Adipose tissue (tissue), 3 donors: Measurements from ENCODE around the gene IFNAR1. TPM values are rescaled to one million over a fixed set of nuclear protein-coding genes. Genes with fewer than 3 reads are reported as not detected.
A peak's percentile ranks its signal among the peaks of the same experiment; 100 is the strongest.
"Not testable (repeated sequence)": the region's sequence is repeated elsewhere in the genome, so short reads cannot be mapped to it uniquely, and the experiment has no call there.

Experiments used
- H3K27ac ChIP-seq: one replicate; pipeline ENCODE4 v1.5.1; 2013; ENCODE audit warnings: low read depth, low read length
- WGBS, 3 donors: extraction: QIAGEN DNeasy Blood & Tissue Kit; methylation state at CpG; one replicate each; pipeline ENCODE4 v1.1.7; 2013; 5-methylcytosine and 5-hydroxymethylcytosine counted together
- polyA plus RNA-seq, 3 donors: library from polyadenylated mRNA; stranded (reverse); fragments of 200-250 nt; gene quantifications; one replicate each; pipeline ENCODE4 v1.2.3, GENCODE V29; 2013
- donor health status: healthy with polysubstance abuse.
- donor health status: Bipolar disorder and iron deficiency.
- donor health status: healthy.

IFNAR1 gene
- polyA plus RNA-seq, 3 donors, result 18.3 to 56.9 (median 26.0) TPM

DNA sequence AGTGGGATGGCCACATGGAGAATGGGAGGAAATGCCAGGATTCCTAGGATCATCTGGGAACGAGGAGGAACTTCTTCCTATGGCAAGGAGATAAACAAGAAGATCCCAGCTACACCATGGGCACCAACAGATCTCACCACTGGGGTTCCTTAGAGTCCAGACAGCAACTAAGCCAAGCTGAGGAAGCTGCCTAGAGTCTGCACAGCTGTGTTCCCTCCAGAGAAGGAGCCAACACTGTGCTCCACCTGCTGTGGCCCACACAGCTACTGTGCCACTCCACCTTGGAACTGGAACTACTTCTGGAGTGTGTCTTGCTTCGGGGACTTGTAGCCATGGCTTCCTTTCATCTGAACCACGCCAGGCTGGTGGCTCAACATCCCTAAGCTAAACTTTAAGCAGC lies 6.0 kb downstream of the IFNAR1 start:
- 85 to 97% (median 92%) methylated on average over 3 of the region's 3 CpGs for WGBS, 3 donors
- H3K27ac ChIP-seq, result peak overlapping the region; percentile 17

- 86 to 98% (median 90%) methylated on average over 1 of the region's 1 CpG for WGBS, 3 donors
- H3K27ac ChIP-seq, result no peak overlapping the region
Observed at GRCh38 chr21:33332143-33332542, 7.4 kb downstream of the IFNAR1 start.

- WGBS, 3 donors, result 73 to 89% (median 74%) methylated on average over 4 of the region's 4 CpGs
- no peak overlapping the region for H3K27ac ChIP-seq
Observed at GRCh38 chr21:33334191-33334590, 9.4 kb downstream of the IFNAR1 start.

- WGBS, 3 donors, result 86 to 94% (median 90%) methylated on average over 2 of the region's 2 CpGs
- H3K27ac ChIP-seq, result no peak overlapping the region
Observed at GRCh38 chr21:33334824-33335223, 10.1 kb downstream of the IFNAR1 start.

- WGBS, 3 donors, result 86 to 94% (median 93%) methylated on average over 1 of the region's 1 CpG
- no peak overlapping the region for H3K27ac ChIP-seq
Observed at GRCh38 chr21:33339135-33339534, 14.4 kb downstream of the IFNAR1 start.

- WGBS, 3 donors, result 29 to 58% (median 31%) methylated on average over 2 of the region's 2 CpGs
- no peak overlapping the region for H3K27ac ChIP-seq
Observed at GRCh38 chr21:33339918-33340317, 15.1 kb downstream of the IFNAR1 start.

GRCh38 chr21:33345751-33346238 lies 21.0 kb downstream of the IFNAR1 start:
- 96% methylated on average over 5 of the region's 5 CpGs for WGBS, 3 donors
- H3K27ac ChIP-seq, result no peak overlapping the region

- H3K27ac ChIP-seq, result no peak overlapping the region
- 85 to 90% (median 86%) methylated on average over 3 of the region's 3 CpGs for WGBS, 3 donors
Observed at GRCh38 chr21:33348706-33349105, 23.9 kb downstream of the IFNAR1 start.

DNA sequence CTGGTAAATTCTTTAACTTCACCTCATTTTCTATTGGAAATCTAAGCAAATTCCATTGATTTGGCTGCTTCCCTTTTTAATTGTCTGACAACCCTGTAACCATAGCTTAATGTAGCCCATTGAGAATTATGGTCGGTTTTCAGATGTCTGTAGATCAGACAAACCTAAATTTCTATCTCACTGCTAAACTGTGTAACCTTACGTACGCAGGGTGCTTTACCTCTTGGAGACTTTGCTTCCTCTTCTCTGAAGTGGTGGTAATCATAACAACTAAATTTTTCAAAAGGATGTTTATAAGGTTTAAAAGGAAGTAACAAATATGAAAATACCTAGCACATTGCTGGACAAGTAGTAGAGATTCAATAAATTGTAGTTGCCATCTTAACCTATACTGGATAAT lies 25.9 kb downstream of the IFNAR1 start:
- H3K27ac ChIP-seq, result no peak overlapping the region
- WGBS, 3 donors, result 91 to 96% (median 95%) methylated on average over 3 of the region's 3 CpGs

GRCh38 chr21:33355355-33355754 lies 30.6 kb downstream of the IFNAR1 start:
- no peak overlapping the region for H3K27ac ChIP-seq
- WGBS, 3 donors, result 76 to 91% (median 80%) methylated on average over 6 of the region's 6 CpGs

- WGBS, 3 donors, result 88 to 91% (median 90%) methylated on average over 11 of the region's 11 CpGs
- H3K27ac ChIP-seq, result no peak overlapping the region
Observed at GRCh38 chr21:33355996-33356395, 31.2 kb downstream of the IFNAR1 start.

GRCh38 chr21:33357177-33357576 lies 32.4 kb downstream of the IFNAR1 start:
- 80 to 91% (median 86%) methylated on average over 8 of the region's 8 CpGs for WGBS, 3 donors
- H3K27ac ChIP-seq, result no peak overlapping the region

- 77 to 88% (median 85%) methylated on average over 4 of the region's 4 CpGs for WGBS, 3 donors
- H3K27ac ChIP-seq, result no peak overlapping the region
Observed at GRCh38 chr21:33359446-33359845, 34.7 kb downstream of the IFNAR1 start.

- 55 to 75% (median 56%) methylated on average over 6 of the region's 6 CpGs for WGBS, 3 donors
- no peak overlapping the region for H3K27ac ChIP-seq
Observed at GRCh38 chr21:33360281-33360680, 35.5 kb downstream of the IFNAR1 start.

GRCh38 chr21:33360881-33361602 lies 36.3 kb downstream of the IFNAR1 start:
- H3K27ac ChIP-seq, result no peak overlapping the region
- 8 to 19% (median 15%) methylated on average over 14 of the region's 14 CpGs for WGBS, 3 donors

DNA sequence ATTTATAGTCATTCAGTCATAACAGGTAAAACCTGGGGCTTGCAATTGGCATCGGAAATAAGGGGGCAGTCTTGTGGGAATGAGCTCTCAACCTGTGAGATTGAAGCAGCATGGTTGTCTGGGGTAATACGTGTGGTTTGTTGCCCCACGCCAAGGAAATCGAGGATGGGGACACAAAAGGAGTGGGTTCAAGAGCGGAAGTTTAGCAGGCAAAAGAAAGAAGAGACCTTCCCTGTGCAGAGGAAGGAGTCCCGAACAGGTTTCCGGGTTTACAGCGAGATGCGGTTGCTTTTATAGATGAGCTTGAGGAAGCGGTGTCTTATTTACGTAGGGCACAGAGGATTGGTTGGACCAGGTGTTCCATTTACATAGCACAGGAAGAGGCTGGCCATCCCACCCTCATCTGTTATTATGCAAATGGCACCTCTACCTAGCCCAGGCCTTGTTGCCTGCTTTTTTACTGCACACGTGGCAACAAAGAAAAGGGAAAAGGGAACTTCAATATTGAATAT lies 37.3 kb downstream of the IFNAR1 start:
- 26 to 50% (median 29%) methylated on average over 12 of the region's 12 CpGs for WGBS, 3 donors
- no peak overlapping the region for H3K27ac ChIP-seq

GRCh38 chr21:33363911-33364609 lies 39.3 kb downstream of the IFNAR1 start:
- not testable (repeated sequence) for H3K27ac ChIP-seq
- 60 to 75% (median 62%) methylated on average over 10 of the region's 10 CpGs for WGBS, 3 donors

- H3K27ac ChIP-seq, result no peak overlapping the region
- WGBS, 3 donors, result 85 to 92% (median 92%) methylated on average over 5 of the region's 5 CpGs
Observed at GRCh38 chr21:33364830-33365229, 40.1 kb downstream of the IFNAR1 start.

DNA sequence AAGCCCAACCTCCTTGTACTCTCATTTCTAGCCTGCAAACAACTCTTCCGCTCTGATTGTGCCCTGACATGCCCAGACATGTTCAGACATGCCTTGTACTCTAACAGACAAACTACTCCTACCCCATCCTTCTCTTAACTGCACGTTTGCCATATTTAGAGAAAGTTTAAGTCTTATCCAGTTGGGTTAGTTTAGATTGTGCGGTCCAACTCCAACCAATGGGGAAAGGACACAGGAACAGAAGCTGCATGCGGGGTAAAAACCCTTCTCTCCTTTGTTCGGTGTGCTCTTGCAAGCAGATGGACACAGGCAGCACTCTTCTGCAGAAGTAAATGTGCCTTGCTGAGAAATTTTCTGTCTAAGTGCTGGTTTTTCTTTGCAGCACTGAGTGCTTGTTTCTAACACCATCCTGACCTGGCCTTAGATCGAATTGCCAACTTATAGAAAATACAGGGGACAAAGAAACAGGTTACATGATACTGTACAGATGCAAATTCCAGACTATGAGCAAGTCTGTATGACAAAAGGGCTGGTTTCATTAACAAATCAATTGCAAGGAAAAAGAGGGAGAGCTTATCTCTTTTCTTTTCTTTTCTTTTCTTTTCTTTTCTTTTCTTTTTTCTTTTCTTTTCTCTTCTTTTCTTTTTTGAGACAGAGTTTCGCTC lies 42.7 kb downstream of the IFNAR1 start:
- no peak overlapping the region for H3K27ac ChIP-seq
- 87 to 92% (median 92%) methylated on average over 7 of the region's 7 CpGs for WGBS, 3 donors
